ENCODE results near the gene TLCD3A.
"Not testable (repeated sequence)": the region's sequence is repeated elsewhere in the genome, so short reads cannot be mapped to it uniquely, and the experiment has no call there.

The TLCD3A gene

GRCh38 chr17:788551-788950 lies 56.2 kb downstream of the TLCD3A start:
- Mint-ChIP-seq H3K36me3 (ENCODE audit: insufficient read depth) (peaks cover 31% of the 10 kb centered on the region), H3K27me3 (no peaks in the 10 kb centered on the region), H3K4me3 (no peak overlapping the region), H3K9me3 (no peaks in the 10 kb centered on the region), H3K27ac (ENCODE audit: low read depth) (no peak overlapping the region), H3K4me1 (peaks cover 7% of the 10 kb centered on the region)
- ATAC-seq (replicated peaks; ENCODE audit: extremely low read depth, poor library complexity, severe bottlenecking) (no peak), DNase-seq (ENCODE audit: low spot score in 2 of 2) (no peak)

GRCh38 chr17:789160-789840 lies 56.9 kb downstream of the TLCD3A start:
- Mint-ChIP-seq H3K4me3 (no peak overlapping the region), H3K27me3 (no peaks in the 10 kb centered on the region), H3K27ac (ENCODE audit: low read depth) (no peak overlapping the region), H3K4me1 (peaks cover 7% of the 10 kb centered on the region), H3K9me3 (no peaks in the 10 kb centered on the region), H3K36me3 (ENCODE audit: insufficient read depth) (peaks cover 32% of the 10 kb centered on the region)
- no peak for DNase-seq (ENCODE audit: low spot score in 2 of 2)
- ATAC-seq (replicated peaks; ENCODE audit: extremely low read depth, poor library complexity, severe bottlenecking) = no peak

GRCh38 chr17:789931-790873 lies 57.8 kb downstream of the TLCD3A start:
- DNase-seq (ENCODE audit: low spot score in 2 of 2); H3K4me3 Mint-ChIP-seq; H3K27ac Mint-ChIP-seq (ENCODE audit: low read depth); H3K27me3 Mint-ChIP-seq; ATAC-seq (replicated peaks; ENCODE audit: extremely low read depth, poor library complexity, severe bottlenecking); H3K9me3 Mint-ChIP-seq: not testable (repeated sequence)
- peaks cover 13% of the 10 kb centered on the region for H3K4me1 Mint-ChIP-seq
- peaks cover 32% of the 10 kb centered on the region for H3K36me3 Mint-ChIP-seq (ENCODE audit: insufficient read depth)

- not testable (repeated sequence) for H3K9me3 Mint-ChIP-seq; H3K4me3 Mint-ChIP-seq; H3K27me3 Mint-ChIP-seq; DNase-seq (ENCODE audit: low spot score in 2 of 2); H3K27ac Mint-ChIP-seq (ENCODE audit: low read depth); ATAC-seq (replicated peaks; ENCODE audit: extremely low read depth, poor library complexity, severe bottlenecking)
- peaks cover 32% of the 10 kb centered on the region for H3K36me3 Mint-ChIP-seq (ENCODE audit: insufficient read depth)
- peaks cover 13% of the 10 kb centered on the region for H3K4me1 Mint-ChIP-seq
Measured at GRCh38 chr17:790874-791247, 58.5 kb downstream of the TLCD3A start.

- Mint-ChIP-seq H3K27ac (ENCODE audit: low read depth) (no peak overlapping the region), H3K4me1 (peaks cover 13% of the 10 kb centered on the region), H3K9me3 (no peaks in the 10 kb centered on the region), H3K4me3 (no peak overlapping the region), H3K27me3 (no peaks in the 10 kb centered on the region), H3K36me3 (ENCODE audit: insufficient read depth) (peaks cover 30% of the 10 kb centered on the region)
- DNase-seq (ENCODE audit: low spot score in 2 of 2) (no peak), ATAC-seq (replicated peaks; ENCODE audit: extremely low read depth, poor library complexity, severe bottlenecking) (no peak)
Measured at GRCh38 chr17:791829-792228, 59.4 kb downstream of the TLCD3A start.

GRCh38 chr17:792277-792676 lies 59.9 kb downstream of the TLCD3A start:
- H3K4me3 Mint-ChIP-seq = no peak overlapping the region
- ATAC-seq (replicated peaks; ENCODE audit: extremely low read depth, poor library complexity, severe bottlenecking) = no peak
- no peaks in the 10 kb centered on the region for H3K9me3 Mint-ChIP-seq
- H3K27ac Mint-ChIP-seq (ENCODE audit: low read depth) = no peak overlapping the region
- no peaks in the 10 kb centered on the region for H3K27me3 Mint-ChIP-seq
- DNase-seq (ENCODE audit: low spot score in 2 of 2) = no peak
- H3K36me3 Mint-ChIP-seq (ENCODE audit: insufficient read depth) = peaks cover 30% of the 10 kb centered on the region
- peaks cover 13% of the 10 kb centered on the region for H3K4me1 Mint-ChIP-seq
